Panc1 (cell line): ENCODE measurements around the gene RFX2. TPM values are rescaled to one million over a fixed set of nuclear protein-coding genes. Genes with fewer than 3 reads are reported as not detected.
"Not testable (repeated sequence)": the region's sequence is repeated elsewhere in the genome, so short reads cannot be mapped to it uniquely, and the experiment has no call there.

Experiments used
- ATAC-seq: fragments of 200-7000 bp; cut with Tn5 transposase; 2 replicates; pipeline ENCODE4 v1.9.1; 2020; ENCODE audit warnings: mild to moderate bottlenecking, moderate library complexity
- BruUV-seq: library from RNA; stranded (reverse); fragments of 400-500 nt; replicated peaks from 2 replicates; lab custom pipeline; 2021; lab: Mats Ljungman, UMichigan
- CTCF ChIA-PET: fragments of 300-600 bp; sonication (Branson Sonifier 250); formaldehyde crosslinking; loops from one replicate; lab custom pipeline; 2022; ENCODE audit warnings: antibody characterized with exemption; lab: Charles Lee
- POLR2A ChIA-PET: fragments of 300-600 bp; sonication (Branson Sonifier 250); formaldehyde crosslinking; loops from one replicate; lab custom pipeline; 2022; ENCODE audit warnings: antibody characterized with exemption; lab: Charles Lee
- DNase-seq: peaks from one replicate; pipeline ENCODE4 v3.0.0-alpha.2; 2010; ENCODE audit warnings: low read depth, low spot score
- H3K27ac ChIP-seq: 2 replicates; pipeline ENCODE4 v1.5.1; 2011; ENCODE audit warnings: mild to moderate bottlenecking, low read length, inconsistent platforms
- H3K27me3 ChIP-seq: fragments of 200-500 bp; sonication (Bioruptor generic); 2 replicates; pipeline ENCODE4 v1.6.0; 2014; ENCODE audit warnings: low read length, inconsistent platforms; ENCODE audit not compliant: control insufficient read depth, insufficient read depth
- H3K36me3 ChIP-seq: fragments of 200-500 bp; sonication (Bioruptor generic); 2 replicates; pipeline ENCODE4 v1.5.1; 2014; ENCODE audit warnings: inconsistent platforms, mild to moderate bottlenecking, low read length, moderate library complexity; ENCODE audit not compliant: control insufficient read depth, insufficient read depth
- H3K4me1 ChIP-seq: 2 replicates; pipeline ENCODE4 v1.5.1; 2011; ENCODE audit warnings: inconsistent platforms, mild to moderate bottlenecking, low read length, moderate library complexity; ENCODE audit not compliant: control insufficient read depth, insufficient read depth
- H3K4me3 ChIP-seq, 2 experiments: 2 replicates each; pipeline ENCODE4 v1.5.1; 2011 to 2012; ENCODE audit warnings: low read depth in 2 of 2, low read length in 2 of 2, mild to moderate bottlenecking in 2 of 2, inconsistent platforms in 1 of 2, moderate library complexity in 1 of 2
- H3K9me3 ChIP-seq: fragments of 200-500 bp; sonication (Bioruptor generic); 2 replicates; pipeline ENCODE4 v1.5.1; 2014; ENCODE audit warnings: low read depth, mild to moderate bottlenecking, inconsistent platforms, low read length, moderate library complexity; ENCODE audit not compliant: control insufficient read depth, insufficient read depth
- POLR2AphosphoS5 ChIP-seq: IDR thresholded peaks from 2 replicates; pipeline ENCODE4 v1.6.1; 2012; ENCODE audit warnings: mild to moderate bottlenecking, low read depth, low read length, moderate library complexity
- SIN3A ChIP-seq: IDR thresholded peaks from 2 replicates; pipeline ENCODE4 v1.6.1; 2012; ENCODE audit warnings: low read depth, mild to moderate bottlenecking, low read length, moderate library complexity, borderline replicate concordance; ENCODE audit not compliant: insufficient read depth
- TCF7L2 ChIP-seq: IDR thresholded peaks from 2 replicates; pipeline ENCODE4 v1.6.1; 2011; ENCODE audit warnings: mild to moderate bottlenecking, low read depth, low read length, inconsistent platforms
- in situ Hi-C: cut with HindIII; loops from 2 replicates; pipeline ENCODE4 v1.10.0; 2016; ENCODE audit warnings: low sequenced_read_pairs, low pct_unique_long_range_greater_than_20kb
- intact Hi-C: fragments of 100-400 bp; cut with micrococcal nuclease; formaldehyde crosslinking; loops from one replicate; pipeline ENCODE4 v1.10.0; 2022; ENCODE audit not compliant: unreplicated experiment
- total RNA-seq: library from RNA; stranded (reverse); gene quantifications from one replicate; pipeline ENCODE4 v1.2.1, GENCODE V29; 2021; ENCODE audit not compliant: unreplicated experiment
- TF ChIP-seq, protein P1 (sequence below): fragments of 450-650 bp; IDR thresholded peaks from 2 replicates; pipeline ENCODE4 v1.5.1; 2017; ENCODE audit warnings: mild to moderate bottlenecking
- TF ChIP-seq, protein P2 (sequence below), 2 experiments: IDR thresholded peaks; 2 replicates each; pipeline ENCODE4 v1.6.1; 2011 to 2012; ENCODE audit warnings: low read depth in 2 of 2, control low read depth in 1 of 2, low read length in 1 of 2, mild to moderate bottlenecking in 1 of 2, moderate library complexity in 1 of 2; ENCODE audit not compliant: insufficient read depth in 1 of 2

The RFX2 gene
- total RNA-seq, 1 experiment from 2014 or later: 8.0 TPM

DNA sequence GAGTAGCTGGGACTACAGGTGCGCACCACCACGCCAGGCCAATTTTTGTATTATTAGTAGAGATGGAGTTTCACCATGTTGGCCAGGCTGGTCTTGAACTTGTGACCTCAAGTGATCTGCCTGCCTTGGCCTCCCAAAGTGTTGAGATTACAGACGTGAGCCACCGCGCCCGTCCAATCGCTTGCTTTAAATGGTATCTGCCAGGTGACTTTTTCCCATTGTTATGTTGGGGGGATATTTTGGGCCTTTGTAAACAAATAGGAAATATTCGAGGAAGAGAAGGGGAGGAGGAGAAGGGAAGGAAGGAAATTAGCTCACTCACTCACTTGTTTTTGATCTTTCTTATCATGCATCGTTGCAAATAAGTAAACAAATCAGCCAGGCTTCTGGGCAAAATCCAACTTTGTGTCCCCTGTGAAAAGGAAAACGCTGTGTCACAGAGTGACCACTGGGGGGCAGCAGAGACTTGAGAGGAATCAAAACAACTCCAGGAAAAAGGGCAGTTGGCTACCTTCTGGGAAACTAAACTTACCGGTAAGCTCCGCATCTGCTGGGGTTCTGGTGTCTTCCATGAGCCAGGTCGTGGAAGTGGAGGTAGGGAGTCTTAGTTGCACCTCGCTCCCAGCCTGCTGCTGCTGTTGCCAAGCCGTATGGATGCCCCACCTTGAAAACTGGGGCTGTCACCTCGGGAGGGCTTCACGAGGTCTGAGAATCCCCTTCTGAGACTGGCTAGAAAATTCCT, 123.1 kb downstream of the RFX2 start:
- CTCF ChIA-PET: interaction anchor here (0.7 to 1.2 kb wide), 3 partner anchors 35 to 582 kb away, joined by 3 to 6 read pairs (median 4); no protein-coding TSS in a partner anchor
- POLR2A ChIA-PET: no interaction called here
- Histone ChIP-seq H3K27me3 (no peaks in the 10 kb centered on the region), H3K9me3 (no peaks in the 10 kb centered on the region), H3K4me1 (peaks cover 8% of the 10 kb centered on the region; the same call in 1 of the 2 replicates), H3K4me3 (peak overlapping the region; percentile 14 to 48; a peak in 3 of 4 replicates), H3K27ac (peak overlapping the region; percentile 34; the same call in 1 of the 2 replicates), H3K36me3 (no peaks in the 10 kb centered on the region)
- ATAC-seq (peak; percentile 54; the same call in 1 of the 2 replicates), DNase-seq (peak; percentile 57)
- no TSS peak for BruUV-seq
- intact Hi-C loops: loop anchor here (10.0 kb wide), 1 partner anchor 138 kb away; no protein-coding TSS in a partner anchor
- TF ChIP-seq, protein P1, sequence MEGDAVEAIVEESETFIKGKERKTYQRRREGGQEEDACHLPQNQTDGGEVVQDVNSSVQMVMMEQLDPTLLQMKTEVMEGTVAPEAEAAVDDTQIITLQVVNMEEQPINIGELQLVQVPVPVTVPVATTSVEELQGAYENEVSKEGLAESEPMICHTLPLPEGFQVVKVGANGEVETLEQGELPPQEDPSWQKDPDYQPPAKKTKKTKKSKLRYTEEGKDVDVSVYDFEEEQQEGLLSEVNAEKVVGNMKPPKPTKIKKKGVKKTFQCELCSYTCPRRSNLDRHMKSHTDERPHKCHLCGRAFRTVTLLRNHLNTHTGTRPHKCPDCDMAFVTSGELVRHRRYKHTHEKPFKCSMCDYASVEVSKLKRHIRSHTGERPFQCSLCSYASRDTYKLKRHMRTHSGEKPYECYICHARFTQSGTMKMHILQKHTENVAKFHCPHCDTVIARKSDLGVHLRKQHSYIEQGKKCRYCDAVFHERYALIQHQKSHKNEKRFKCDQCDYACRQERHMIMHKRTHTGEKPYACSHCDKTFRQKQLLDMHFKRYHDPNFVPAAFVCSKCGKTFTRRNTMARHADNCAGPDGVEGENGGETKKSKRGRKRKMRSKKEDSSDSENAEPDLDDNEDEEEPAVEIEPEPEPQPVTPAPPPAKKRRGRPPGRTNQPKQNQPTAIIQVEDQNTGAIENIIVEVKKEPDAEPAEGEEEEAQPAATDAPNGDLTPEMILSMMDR: peak; percentile 89
- no peak for TF ChIP-seq TCF7L2
- in situ Hi-C loops: no loop called here

DNA sequence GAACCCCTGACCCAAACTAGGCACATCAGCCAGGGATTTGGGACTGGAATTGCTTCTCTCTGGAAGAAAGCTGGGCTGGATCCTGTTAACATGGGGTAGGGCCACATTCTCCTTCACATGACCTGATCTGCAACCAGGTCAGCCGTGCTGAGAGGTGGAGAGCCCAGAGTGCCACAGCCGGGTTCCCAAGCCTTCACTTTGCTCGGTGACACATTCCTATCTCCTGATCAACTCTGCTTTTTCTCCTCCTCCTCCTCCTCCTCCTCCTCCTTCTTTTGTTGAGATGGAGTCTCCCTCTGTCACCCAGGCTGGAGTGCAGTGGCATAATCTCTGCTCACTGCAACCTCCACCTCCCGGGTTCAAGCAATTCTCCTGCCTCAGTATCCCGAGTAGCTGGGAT, 124.5 kb downstream of the RFX2 start:
- BruUV-seq, H3K27ac ChIP-seq, H3K36me3 ChIP-seq, H3K9me3 ChIP-seq, DNase-seq, H3K4me3 ChIP-seq, in situ Hi-C loops, ATAC-seq, CTCF ChIA-PET, H3K27me3 ChIP-seq, POLR2A ChIA-PET, H3K4me1 ChIP-seq: not testable (repeated sequence)
- intact Hi-C loops: loop anchor here (10.0 kb wide), 1 partner anchor 139 kb away; no protein-coding TSS in a partner anchor

DNA sequence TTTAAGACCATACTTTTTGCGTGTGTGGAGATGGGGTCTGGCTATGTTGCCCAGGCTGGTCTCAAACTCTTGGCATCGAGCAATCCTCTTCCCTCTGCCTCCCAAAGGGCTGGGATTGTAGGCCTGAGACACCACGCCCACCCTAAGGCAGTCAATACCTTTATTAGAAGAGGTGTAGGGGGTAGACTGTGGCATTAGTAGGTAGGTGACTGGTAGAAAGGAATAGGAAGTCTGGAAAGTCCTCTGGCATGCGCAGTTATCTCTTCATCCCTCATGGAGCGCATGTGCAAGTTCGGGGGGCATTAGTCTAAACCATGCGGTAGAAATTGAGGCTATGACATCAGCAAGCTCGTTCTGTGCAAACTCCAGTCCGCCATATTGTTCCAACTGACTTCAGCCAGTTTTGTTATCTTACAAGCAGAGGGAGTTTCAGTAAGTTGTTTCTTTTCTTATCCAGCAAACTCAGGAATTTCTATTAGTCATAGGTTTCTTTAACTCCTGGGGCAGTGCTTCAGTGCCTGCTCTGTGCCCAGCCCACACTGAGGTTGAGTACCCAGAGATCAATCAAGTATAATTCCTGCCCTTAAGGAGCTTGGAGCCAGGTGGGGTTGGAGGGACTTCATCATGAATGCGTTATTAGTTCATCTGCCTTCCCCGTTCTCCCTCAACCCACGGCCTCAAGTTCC, 125.1 kb downstream of the RFX2 start:
- H3K27me3 ChIP-seq: no peaks in the 10 kb centered on the region
- no peak for TF ChIP-seq TCF7L2
- peaks cover 8% of the 10 kb centered on the region; the same call in 1 of the 2 replicates for H3K4me1 ChIP-seq
- in situ Hi-C loops (no loop called here), intact Hi-C loops (loop anchor here (10.0 kb wide), 1 partner anchor 140 kb away; no protein-coding TSS in a partner anchor)
- no TSS peak for BruUV-seq
- no peaks in the 10 kb centered on the region for H3K36me3 ChIP-seq
- ChIA-PET POLR2A (no interaction called here), CTCF (interaction anchor here (0.7 kb wide), 1 partner anchor 381 kb away, joined by 7 read pairs; no protein-coding TSS in a partner anchor)
- ATAC-seq (0 out of 2 replicates have a peak, but pooled peaks have one; percentile 14), DNase-seq (no peak)
- H3K9me3 ChIP-seq: no peaks in the 10 kb centered on the region
- no peak overlapping the region for H3K27ac ChIP-seq
- H3K4me3 ChIP-seq: no peak overlapping the region

DNA sequence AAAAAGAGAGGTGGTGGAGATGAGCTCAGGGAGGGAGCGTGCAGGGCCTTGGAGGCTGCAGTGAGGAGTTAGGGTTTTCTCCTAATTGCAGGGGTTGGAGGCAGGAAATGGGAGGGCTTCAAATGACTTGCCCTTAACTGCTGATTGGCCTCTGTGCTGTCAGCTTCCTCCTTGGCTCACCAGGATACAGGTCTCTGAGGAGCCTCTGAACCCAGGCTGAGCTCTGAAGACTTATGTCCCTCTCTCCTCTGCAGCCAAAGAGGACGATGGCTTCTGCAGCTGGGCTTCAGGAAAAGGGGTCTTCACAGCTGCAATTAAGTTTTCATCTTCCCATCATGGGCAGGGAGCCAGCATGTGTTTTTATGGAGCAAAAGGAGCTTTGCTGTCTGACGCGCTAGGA, 125.7 kb downstream of the RFX2 start:
- intact Hi-C loops: loop anchor here (10.0 kb wide), 1 partner anchor 140 kb away; no protein-coding TSS in a partner anchor
- no peak for DNase-seq

More for the DNA sequence above, 125.7 kb downstream of the RFX2 start:
- Histone ChIP-seq H3K9me3 (no peaks in the 10 kb centered on the region), H3K27ac (no peak overlapping the region), H3K4me1 (peaks cover 4% of the 10 kb centered on the region; the same call in 1 of the 2 replicates), H3K4me3 (no peak overlapping the region), H3K27me3 (no peaks in the 10 kb centered on the region), H3K36me3 (no peaks in the 10 kb centered on the region)
- in situ Hi-C loops: no loop called here
- ChIA-PET CTCF (interaction anchor here (0.7 kb wide), 1 partner anchor 382 kb away, joined by 7 read pairs; no protein-coding TSS in a partner anchor), POLR2A (no interaction called here)
- no peak for ATAC-seq
- TF ChIP-seq TCF7L2: no peak
- TF ChIP-seq POLR2AphosphoS5: no peak
- TF ChIP-seq, protein P2, sequence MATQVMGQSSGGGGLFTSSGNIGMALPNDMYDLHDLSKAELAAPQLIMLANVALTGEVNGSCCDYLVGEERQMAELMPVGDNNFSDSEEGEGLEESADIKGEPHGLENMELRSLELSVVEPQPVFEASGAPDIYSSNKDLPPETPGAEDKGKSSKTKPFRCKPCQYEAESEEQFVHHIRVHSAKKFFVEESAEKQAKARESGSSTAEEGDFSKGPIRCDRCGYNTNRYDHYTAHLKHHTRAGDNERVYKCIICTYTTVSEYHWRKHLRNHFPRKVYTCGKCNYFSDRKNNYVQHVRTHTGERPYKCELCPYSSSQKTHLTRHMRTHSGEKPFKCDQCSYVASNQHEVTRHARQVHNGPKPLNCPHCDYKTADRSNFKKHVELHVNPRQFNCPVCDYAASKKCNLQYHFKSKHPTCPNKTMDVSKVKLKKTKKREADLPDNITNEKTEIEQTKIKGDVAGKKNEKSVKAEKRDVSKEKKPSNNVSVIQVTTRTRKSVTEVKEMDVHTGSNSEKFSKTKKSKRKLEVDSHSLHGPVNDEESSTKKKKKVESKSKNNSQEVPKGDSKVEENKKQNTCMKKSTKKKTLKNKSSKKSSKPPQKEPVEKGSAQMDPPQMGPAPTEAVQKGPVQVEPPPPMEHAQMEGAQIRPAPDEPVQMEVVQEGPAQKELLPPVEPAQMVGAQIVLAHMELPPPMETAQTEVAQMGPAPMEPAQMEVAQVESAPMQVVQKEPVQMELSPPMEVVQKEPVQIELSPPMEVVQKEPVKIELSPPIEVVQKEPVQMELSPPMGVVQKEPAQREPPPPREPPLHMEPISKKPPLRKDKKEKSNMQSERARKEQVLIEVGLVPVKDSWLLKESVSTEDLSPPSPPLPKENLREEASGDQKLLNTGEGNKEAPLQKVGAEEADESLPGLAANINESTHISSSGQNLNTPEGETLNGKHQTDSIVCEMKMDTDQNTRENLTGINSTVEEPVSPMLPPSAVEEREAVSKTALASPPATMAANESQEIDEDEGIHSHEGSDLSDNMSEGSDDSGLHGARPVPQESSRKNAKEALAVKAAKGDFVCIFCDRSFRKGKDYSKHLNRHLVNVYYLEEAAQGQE (IDR thresholded peaks at IDR 0.05; ENCODE audit: insufficient read depth in 1 of 2, low read depth in 2 of 2, low read length in 1 of 2): no peak
- TF ChIP-seq, protein P1: no peak
- TF ChIP-seq SIN3A: no peak
- BruUV-seq: no TSS peak
